Bronchial epithelial cell (primary cell): ENCODE results near the gene ACD. TPM values are rescaled to one million over a fixed set of nuclear protein-coding genes. Genes with fewer than 3 reads are reported as not detected.

Experiments
- DNase-seq: peaks from one replicate; pipeline ENCODE4 v3.0.0-alpha.2; 2010; ENCODE audit warnings: low read depth
- FAIRE-seq: peaks from 2 replicates; lab custom pipeline; 2011; peaks lifted over from hg19 to GRCh38; lab: Jason Lieb, UNC
- H3K27me3 ChIP-seq: 2 replicates; pipeline ENCODE4 v1.5.1; 2011; ENCODE audit warnings: low read length; ENCODE audit not compliant: control insufficient read depth, insufficient read depth
- H3K36me3 ChIP-seq: 2 replicates; pipeline ENCODE4 v1.5.1; 2011; ENCODE audit warnings: low read length; ENCODE audit not compliant: control insufficient read depth, insufficient read depth
- H3K4me3 ChIP-seq: 2 replicates; pipeline ENCODE4 v1.5.1; 2011; ENCODE audit warnings: mild to moderate bottlenecking, low read depth, low read length, control low read depth
- total RNA-seq: library from RNA; depleted of rRNA; stranded (reverse); fragments of >200 nt; gene quantifications from 2 replicates; pipeline ENCODE4 v1.2.1, GENCODE V29; 2014
- TF ChIP-seq, protein P1 (sequence below): IDR thresholded peaks from 2 replicates; pipeline ENCODE4 v1.5.1; 2011; ENCODE audit warnings: mild to moderate bottlenecking, moderate library complexity, low read length, control low read depth, inconsistent platforms; ENCODE audit not compliant: insufficient read depth, severe bottlenecking

Gene ACD
- total RNA-seq, 1 donor from 2014 or later: 8.4 TPM

DNA sequence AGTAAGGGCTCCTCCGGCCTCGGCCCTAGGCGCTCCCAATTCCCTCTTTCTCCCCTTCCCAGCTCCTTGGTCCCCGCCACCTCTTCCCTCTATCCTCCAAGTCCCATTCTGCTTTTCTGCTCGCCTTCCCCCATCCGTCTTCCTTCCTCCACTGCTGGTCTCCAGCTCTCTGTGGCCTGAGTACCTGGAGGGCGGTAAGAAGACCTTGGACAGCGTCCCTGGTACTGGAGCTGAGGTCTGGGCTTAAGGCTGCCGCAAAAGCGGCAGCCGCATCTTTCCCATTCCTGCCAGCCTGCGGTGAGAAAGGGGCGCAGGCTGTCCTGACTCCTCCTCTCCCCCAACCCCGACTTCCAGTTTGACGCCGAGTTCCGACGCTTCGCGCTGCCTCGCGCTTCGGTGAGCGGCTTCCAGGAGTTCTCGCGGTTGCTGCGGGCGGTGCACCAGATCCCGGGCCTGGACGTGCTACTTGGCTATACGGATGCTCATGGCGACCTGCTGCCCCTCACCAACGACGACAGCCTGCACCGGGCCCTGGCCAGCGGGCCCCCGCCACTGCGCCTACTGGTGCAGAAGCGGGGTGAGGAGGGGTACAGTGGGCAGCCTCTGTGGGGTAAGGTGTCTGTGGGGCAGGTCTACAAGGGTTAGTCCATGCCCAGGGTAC, 1.2 kb upstream of the ACD start:
- FAIRE-seq (no peak), DNase-seq (peak; percentile 52)
- TF ChIP-seq, protein P1, sequence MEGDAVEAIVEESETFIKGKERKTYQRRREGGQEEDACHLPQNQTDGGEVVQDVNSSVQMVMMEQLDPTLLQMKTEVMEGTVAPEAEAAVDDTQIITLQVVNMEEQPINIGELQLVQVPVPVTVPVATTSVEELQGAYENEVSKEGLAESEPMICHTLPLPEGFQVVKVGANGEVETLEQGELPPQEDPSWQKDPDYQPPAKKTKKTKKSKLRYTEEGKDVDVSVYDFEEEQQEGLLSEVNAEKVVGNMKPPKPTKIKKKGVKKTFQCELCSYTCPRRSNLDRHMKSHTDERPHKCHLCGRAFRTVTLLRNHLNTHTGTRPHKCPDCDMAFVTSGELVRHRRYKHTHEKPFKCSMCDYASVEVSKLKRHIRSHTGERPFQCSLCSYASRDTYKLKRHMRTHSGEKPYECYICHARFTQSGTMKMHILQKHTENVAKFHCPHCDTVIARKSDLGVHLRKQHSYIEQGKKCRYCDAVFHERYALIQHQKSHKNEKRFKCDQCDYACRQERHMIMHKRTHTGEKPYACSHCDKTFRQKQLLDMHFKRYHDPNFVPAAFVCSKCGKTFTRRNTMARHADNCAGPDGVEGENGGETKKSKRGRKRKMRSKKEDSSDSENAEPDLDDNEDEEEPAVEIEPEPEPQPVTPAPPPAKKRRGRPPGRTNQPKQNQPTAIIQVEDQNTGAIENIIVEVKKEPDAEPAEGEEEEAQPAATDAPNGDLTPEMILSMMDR: no peak
- Histone ChIP-seq H3K36me3 (peaks cover 7% of the 10 kb centered on the region), H3K27me3 (no peaks in the 10 kb centered on the region), H3K4me3 (peak overlapping the region; percentile 98)

DNA sequence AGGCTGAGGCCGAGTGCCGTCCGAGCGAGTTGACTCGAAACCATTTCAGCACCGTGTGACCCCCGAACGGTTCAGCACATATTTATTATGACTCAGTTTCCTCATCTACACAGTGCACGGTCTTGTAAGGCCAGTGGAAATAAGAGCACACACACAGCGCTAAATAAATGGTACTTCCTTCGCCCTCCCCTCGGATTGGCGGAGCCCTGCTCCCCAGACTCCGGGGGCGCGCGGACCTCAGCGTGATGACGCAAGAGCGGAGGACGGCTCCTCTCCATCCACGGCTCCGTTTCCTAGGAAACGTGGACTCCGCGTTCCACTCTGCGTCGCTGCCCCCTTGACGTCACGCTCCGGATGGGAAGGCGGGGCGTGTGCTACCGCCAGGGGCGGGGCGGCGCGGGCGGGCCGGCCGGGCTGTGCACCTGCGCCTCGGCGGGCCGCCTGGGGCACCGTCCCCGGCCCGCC, 536 bp upstream of the ACD start, which contains the start of gene PARD6A:
Gene PARD6A (plus strand): TSS at position 397 of the 465 bp plus-strand sequence. CDS start 79 bp downstream, outside the sequence.
- DNase-seq (peak; percentile 78), FAIRE-seq (no peak)
- TF ChIP-seq, protein P1: no peak
- Histone ChIP-seq H3K4me3 (peak within 1 kb of the TSS; percentile 98), H3K36me3 (peaks cover 7% of the 10 kb centered on the region), H3K27me3 (no peaks in the 10 kb centered on the region)

DNA sequence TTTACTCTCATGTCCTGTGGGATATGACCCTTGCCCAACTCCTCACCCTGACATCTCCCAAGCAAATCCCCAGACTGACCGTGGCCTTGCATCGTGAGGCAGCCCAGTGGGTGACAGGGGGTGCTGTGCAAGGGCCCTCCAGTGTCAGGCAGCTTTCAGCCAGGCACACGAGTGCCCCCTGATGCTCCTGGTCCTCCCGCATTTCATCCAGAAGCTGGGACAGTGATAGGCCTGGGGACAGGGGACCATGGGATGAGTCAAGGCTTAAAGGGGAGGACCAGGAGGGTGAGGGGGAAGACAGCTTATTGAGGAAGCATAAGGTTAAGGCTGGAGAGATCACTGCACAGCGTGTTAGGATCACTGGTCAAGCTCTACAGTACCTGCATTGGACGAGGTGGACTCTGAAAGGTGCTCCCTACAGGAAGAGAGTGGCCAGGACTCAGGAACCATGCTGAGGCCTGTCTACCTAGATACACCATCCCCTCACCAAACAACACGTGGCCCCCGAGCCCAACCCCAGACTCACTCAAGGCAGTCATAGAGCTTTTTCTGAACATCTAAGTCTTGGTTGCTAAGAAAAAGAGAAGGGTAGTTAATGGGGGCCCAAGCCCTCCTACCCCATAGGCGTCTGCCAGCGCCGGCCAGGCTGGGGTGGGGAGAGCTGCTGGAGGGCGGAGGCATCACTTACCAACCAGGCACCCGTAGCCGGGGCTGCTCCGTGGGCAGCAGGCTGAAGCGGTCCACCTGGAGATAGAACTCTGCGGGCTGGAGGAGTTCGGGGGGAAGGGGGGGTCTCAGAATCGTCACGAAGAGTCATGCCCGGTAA, 998 bp downstream of the ACD start:
- Histone ChIP-seq H3K4me3 (peak overlapping the region; percentile 98), H3K36me3 (peaks cover 7% of the 10 kb centered on the region), H3K27me3 (peaks cover 2% of the 10 kb centered on the region)
- TF ChIP-seq, protein P1: no peak
- no peak for DNase-seq
- FAIRE-seq: no peak

DNA sequence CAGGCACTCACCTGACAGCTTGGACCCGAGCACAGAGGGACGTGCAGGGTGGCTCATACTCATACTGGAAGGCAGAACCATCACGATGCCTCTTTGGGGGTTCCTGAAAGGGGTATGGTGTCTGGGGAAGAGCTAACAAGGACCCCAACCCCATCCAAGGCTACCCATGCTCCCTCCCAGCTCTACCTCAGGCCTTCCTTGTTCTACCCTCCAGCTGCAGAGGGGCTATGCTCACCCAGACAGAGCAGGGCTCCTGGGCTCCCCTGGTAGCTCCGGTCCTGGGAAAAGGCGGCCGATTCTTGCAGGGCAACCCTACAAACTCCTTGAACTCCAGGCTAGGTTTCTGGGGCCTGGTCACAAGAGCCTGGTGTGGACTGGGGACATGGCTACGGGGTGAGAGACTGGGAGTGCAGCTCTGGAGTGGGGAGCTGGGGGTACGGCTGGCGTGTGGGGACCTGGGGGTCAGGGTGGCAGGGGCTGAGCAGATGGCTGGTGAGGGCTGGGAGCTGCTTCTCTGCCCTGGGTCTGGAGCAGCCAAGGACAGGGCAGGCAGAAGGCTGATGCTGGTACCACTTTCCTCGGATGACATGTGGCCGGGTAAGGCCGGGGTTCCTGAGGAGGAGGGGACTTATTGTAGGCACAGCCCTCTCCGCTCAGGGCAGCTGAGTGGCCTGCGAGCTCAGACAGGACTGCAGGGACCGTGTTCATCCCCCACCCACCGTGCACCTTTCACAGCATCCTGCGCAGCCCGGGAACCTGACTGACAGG, 2.1 kb downstream of the ACD start:
- no peak for FAIRE-seq
- H3K27me3 ChIP-seq: peaks cover 8% of the 10 kb centered on the region
- TF ChIP-seq, protein P1: no peak

DNA sequence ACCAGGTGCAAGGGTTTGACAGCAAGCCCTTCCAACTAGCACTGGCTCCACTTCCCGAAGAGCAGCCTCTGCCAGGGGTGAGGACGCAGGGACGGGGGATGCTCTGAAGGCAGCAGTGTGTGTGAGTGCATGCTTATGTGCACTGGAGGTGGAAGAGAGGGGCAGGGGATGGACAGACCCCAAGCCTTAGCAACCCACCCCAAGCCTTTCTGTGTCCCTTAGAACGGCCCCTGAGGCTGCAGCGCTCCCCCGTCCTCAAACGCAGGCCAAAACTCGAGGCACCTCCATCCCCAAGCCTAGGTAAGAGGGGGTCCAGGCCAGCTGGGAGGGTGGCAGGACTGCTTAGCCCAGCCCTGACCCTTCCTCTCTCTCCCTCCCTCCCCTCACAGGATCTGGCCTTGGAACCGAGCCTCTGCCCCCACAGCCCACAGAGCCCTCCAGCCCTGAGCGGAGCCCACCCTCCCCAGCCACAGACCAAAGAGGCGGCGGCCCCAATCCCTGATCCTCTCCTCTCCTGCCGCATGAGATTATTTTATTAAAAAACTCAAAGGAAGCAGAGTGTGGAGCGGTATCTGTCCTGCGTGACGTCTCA, 2.9 kb downstream of the ACD start:
- Histone ChIP-seq H3K27me3 (peaks cover 11% of the 10 kb centered on the region), H3K36me3 (peaks cover 5% of the 10 kb centered on the region), H3K4me3 (no peak overlapping the region)
- no peak for FAIRE-seq
- DNase-seq: no peak
- TF ChIP-seq, protein P1: no peak

More for the DNA sequence above, 2.1 kb downstream of the ACD start:
- Histone ChIP-seq H3K4me3 (no peak overlapping the region), H3K36me3 (peaks cover 6% of the 10 kb centered on the region)
- DNase-seq: no peak
